ENCODE data around the gene PLXND1.

PLXND1 gene

GRCh38 chr3:129571605-129572547, 34.6 kb downstream of the PLXND1 start:
- no peak for TF ChIP-seq EZH2phosphoT487 (IDR thresholded peaks at IDR 0.05; ENCODE audit: borderline replicate concordance)
- Histone ChIP-seq H2AFZ (ENCODE audit: low read length) (no peak overlapping the region), H3F3A (ENCODE audit: low read depth) (no peaks in the 10 kb centered on the region), H3K9ac (ENCODE audit: low read depth, low read length, poor library complexity, severe bottlenecking) (no peak overlapping the region), H4K20me1 (ENCODE audit: insufficient read depth, low read length, poor library complexity, severe bottlenecking) (no peaks in the 10 kb centered on the region), H3K9me2 (replicated peaks; ENCODE audit: low read depth, low read length) (no peaks in the 10 kb centered on the region), H3K4me2 (ENCODE audit: low read depth, low read length, poor library complexity, severe bottlenecking) (no peak overlapping the region), H3K9me3 (ENCODE audit: insufficient read depth, low read depth, low read length) (no peaks in the 10 kb centered on the region), H3K4me3 (ENCODE audit: low read length, poor library complexity, severe bottlenecking) (no peak overlapping the region), H3K27me3 (ENCODE audit: insufficient read depth, low read length, poor library complexity, severe bottlenecking) (no peaks in the 10 kb centered on the region), H3K4me1 (ENCODE audit: insufficient read depth, low read length, poor library complexity, severe bottlenecking) (peaks cover 10% of the 10 kb centered on the region), H3K36me3 (ENCODE audit: insufficient read depth, low read length) (peaks cover 49% of the 10 kb centered on the region; the same call in 1 of the 2 replicates), H3K79me2 (ENCODE audit: insufficient read depth, low read length) (no peaks in the 10 kb centered on the region)

GRCh38 chr3:129569856-129570255, 36.6 kb downstream of the PLXND1 start:
- no peak overlapping the region for H3K9ac ChIP-seq (ENCODE audit: low read depth, low read length, poor library complexity, severe bottlenecking)
- no peaks in the 10 kb centered on the region for H3K79me2 ChIP-seq (ENCODE audit: insufficient read depth, low read length)
- peaks cover 48% of the 10 kb centered on the region; the same call in 1 of the 2 replicates for H3K36me3 ChIP-seq (ENCODE audit: insufficient read depth, low read length)
- no peaks in the 10 kb centered on the region for H3F3A ChIP-seq (ENCODE audit: low read depth)
- no peaks in the 10 kb centered on the region for H3K27me3 ChIP-seq (ENCODE audit: insufficient read depth, low read length, poor library complexity, severe bottlenecking)
- no peak overlapping the region for H3K4me3 ChIP-seq (ENCODE audit: low read length, poor library complexity, severe bottlenecking)
- H3K4me1 ChIP-seq (ENCODE audit: insufficient read depth, low read length, poor library complexity, severe bottlenecking) = no peaks in the 10 kb centered on the region
- H4K20me1 ChIP-seq (ENCODE audit: insufficient read depth, low read length, poor library complexity, severe bottlenecking) = no peaks in the 10 kb centered on the region
- no peak overlapping the region for H2AFZ ChIP-seq (ENCODE audit: low read length)
- no peaks in the 10 kb centered on the region for H3K9me2 ChIP-seq (replicated peaks; ENCODE audit: low read depth, low read length)
- H3K4me2 ChIP-seq (ENCODE audit: low read depth, low read length, poor library complexity, severe bottlenecking) = no peak overlapping the region
- TF ChIP-seq EZH2phosphoT487 (IDR thresholded peaks at IDR 0.05; ENCODE audit: borderline replicate concordance) (no peak), CTCF (conservative IDR thresholded peaks at IDR 0.05; ENCODE audit: low read length) (no peak)
- no peaks in the 10 kb centered on the region for H3K9me3 ChIP-seq (ENCODE audit: insufficient read depth, low read depth, low read length)

- H3K36me3 ChIP-seq (ENCODE audit: insufficient read depth, low read length) = peaks cover 32% of the 10 kb centered on the region; the same call in 1 of the 2 replicates
Measured at GRCh38 chr3:129567939-129568338, 38.5 kb downstream of the PLXND1 start.

More at GRCh38 chr3:129567939-129568338, 38.5 kb downstream of the PLXND1 start:
- TF ChIP-seq CTCF (conservative IDR thresholded peaks at IDR 0.05; ENCODE audit: low read length) (no peak), EZH2phosphoT487 (IDR thresholded peaks at IDR 0.05; ENCODE audit: borderline replicate concordance) (no peak)
- no peak overlapping the region for H3K4me2 ChIP-seq (ENCODE audit: low read depth, low read length, poor library complexity, severe bottlenecking)
- H3K9me3 ChIP-seq (ENCODE audit: insufficient read depth, low read depth, low read length) = no peaks in the 10 kb centered on the region
- H3K9ac ChIP-seq (ENCODE audit: low read depth, low read length, poor library complexity, severe bottlenecking) = no peak overlapping the region
- no peaks in the 10 kb centered on the region for H3F3A ChIP-seq (ENCODE audit: low read depth)
- no peaks in the 10 kb centered on the region for H3K4me1 ChIP-seq (ENCODE audit: insufficient read depth, low read length, poor library complexity, severe bottlenecking)
- H2AFZ ChIP-seq (ENCODE audit: low read length) = no peak overlapping the region
- H3K9me2 ChIP-seq (replicated peaks; ENCODE audit: low read depth, low read length) = no peaks in the 10 kb centered on the region
- H3K79me2 ChIP-seq (ENCODE audit: insufficient read depth, low read length) = no peaks in the 10 kb centered on the region
- H3K27me3 ChIP-seq (ENCODE audit: insufficient read depth, low read length, poor library complexity, severe bottlenecking) = no peaks in the 10 kb centered on the region
- no peak overlapping the region for H3K4me3 ChIP-seq (ENCODE audit: low read length, poor library complexity, severe bottlenecking)
- H4K20me1 ChIP-seq (ENCODE audit: insufficient read depth, low read length, poor library complexity, severe bottlenecking) = no peaks in the 10 kb centered on the region
